Activated B cell treated with CpG ODN at 0.5 μM for 24 hours (primary cell): ENCODE data around the gene NF2. TPM values are rescaled to one million over a fixed set of nuclear protein-coding genes. Genes with fewer than 3 reads are reported as not detected.

Source experiments
- ATAC-seq: fragments of 200-7000 bp; cut with Tn5 transposase; one replicate; pipeline ENCODE4 v1.10.0; 2021; ENCODE audit warnings: low read depth, mild to moderate bottlenecking, moderate library complexity
- CTCF ChIA-PET: fragments of 350-600 bp; sonication (Branson Sonifier 250); formaldehyde crosslinking; loops from one replicate; lab custom pipeline; 2021; ENCODE audit warnings: antibody characterized with exemption; lab: Charles Lee
- POLR2A ChIA-PET: fragments of 350-600 bp; sonication (Branson Sonifier 250); formaldehyde crosslinking; loops from one replicate; lab custom pipeline; 2021; ENCODE audit warnings: antibody characterized with exemption; lab: Charles Lee
- DNase-seq: peaks from one replicate; pipeline ENCODE4 v3.0.0; 2022
- H3K27ac Mint-ChIP-seq: one replicate; pipeline ENCODE4 v1.8.0; 2020; ENCODE audit warnings: mixed read lengths
- H3K27me3 Mint-ChIP-seq: one replicate; pipeline ENCODE4 v1.8.0; 2021; ENCODE audit warnings: mixed read lengths
- H3K36me3 Mint-ChIP-seq: one replicate; pipeline ENCODE4 v1.8.0; 2021; ENCODE audit warnings: low read depth, mixed read lengths
- H3K4me1 Mint-ChIP-seq: one replicate; pipeline ENCODE4 v1.8.0; 2021; ENCODE audit warnings: mixed read lengths
- H3K4me3 Mint-ChIP-seq: one replicate; pipeline ENCODE4 v1.8.0; 2020; ENCODE audit warnings: mild to moderate bottlenecking, mixed read lengths
- H3K9me3 Mint-ChIP-seq: one replicate; pipeline ENCODE4 v1.8.0; 2020; ENCODE audit warnings: mixed read lengths
- CTCF ChIP-seq: fragments of 200-600 bp; IDR thresholded peaks from one replicate; pipeline ENCODE4 v1.8.0; 2022; ENCODE audit warnings: antibody characterized with exemption, mild to moderate bottlenecking
- intact Hi-C: fragments of 100-400 bp; cut with micrococcal nuclease; formaldehyde crosslinking; loops from one replicate; pipeline ENCODE4 v1.15.1; 2024
- total RNA-seq: library from RNA; stranded (reverse); gene quantifications from 2 replicates; pipeline ENCODE4 v1.2.3, GENCODE V29; 2022

The NF2 gene
- total RNA-seq, 1 donor from 2014 or later: 30.3 TPM

DNA sequence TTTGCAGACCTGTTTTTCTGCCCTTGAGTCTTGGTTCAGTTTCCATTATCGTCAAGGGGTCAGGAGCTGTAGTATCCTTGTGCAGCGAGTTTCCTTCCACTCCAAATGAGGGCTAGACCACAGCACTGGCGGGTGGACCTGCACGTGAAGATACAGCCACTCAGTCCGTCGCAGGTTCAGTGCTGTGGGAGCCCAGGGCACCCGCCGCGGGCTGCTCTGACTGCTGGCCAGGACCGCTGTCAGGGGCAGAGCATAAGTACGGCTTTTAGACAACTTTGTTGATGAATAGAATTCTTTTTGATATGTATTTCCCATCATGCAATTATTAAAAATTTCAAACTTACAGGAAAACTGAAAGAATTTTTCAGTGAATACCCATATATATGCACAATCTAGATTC lies 56.6 kb downstream of the NF2 start:
- Mint-ChIP-seq H3K27me3 (no peaks in the 10 kb centered on the region), H3K27ac (no peak overlapping the region), H3K4me1 (peaks cover 14% of the 10 kb centered on the region), H3K9me3 (no peaks in the 10 kb centered on the region), H3K4me3 (no peak overlapping the region), H3K36me3 (peaks cover 71% of the 10 kb centered on the region)
- TF ChIP-seq CTCF: no peak
- no peak for DNase-seq
- no peak for ATAC-seq
- ChIA-PET POLR2A (no interaction called here), CTCF (no interaction called here)
- intact Hi-C loops: no loop called here

GRCh38 chr22:29661336-29661735 lies 57.9 kb downstream of the NF2 start:
- Mint-ChIP-seq H3K36me3 (peaks cover 71% of the 10 kb centered on the region), H3K27me3 (no peaks in the 10 kb centered on the region), H3K9me3 (no peaks in the 10 kb centered on the region), H3K27ac (no peak overlapping the region), H3K4me3 (no peak overlapping the region), H3K4me1 (peaks cover 14% of the 10 kb centered on the region)
- ChIA-PET POLR2A (no interaction called here), CTCF (interaction anchor here (1.2 kb wide), 1 partner anchor 26 kb away, joined by 3 read pairs; no protein-coding TSS in a partner anchor)
- intact Hi-C loops: no loop called here
- TF ChIP-seq CTCF: no peak
- DNase-seq: no peak
- ATAC-seq: no peak

DNA sequence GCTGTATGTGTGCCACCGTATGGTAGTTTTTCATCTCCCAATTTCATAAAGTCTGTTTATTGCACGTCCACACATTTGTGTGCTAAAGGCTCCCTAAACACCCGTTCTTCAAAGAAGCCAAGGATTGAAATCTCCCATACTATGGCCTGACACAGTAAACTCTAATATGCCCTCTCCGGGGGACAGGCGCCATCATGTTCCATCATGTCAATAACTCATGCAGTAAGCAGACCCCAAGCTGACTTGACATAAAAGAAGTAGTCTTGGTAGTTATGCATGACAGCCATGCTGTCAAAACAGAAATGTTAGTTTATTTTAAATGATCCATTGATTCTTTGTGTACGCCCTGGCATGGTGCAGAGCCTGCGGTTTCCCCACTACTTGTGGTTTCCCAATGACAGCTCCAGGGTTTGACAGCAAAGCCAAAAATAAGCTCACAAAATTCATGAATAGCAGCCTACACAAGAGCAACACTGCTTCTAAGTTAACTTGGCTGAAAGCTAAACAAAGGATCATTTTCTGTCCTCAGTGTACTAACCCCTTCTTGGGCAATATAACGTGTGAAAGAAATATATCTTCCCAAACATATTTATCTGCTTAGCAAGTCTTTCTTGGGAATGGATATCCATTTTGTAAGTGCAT lies 59.9 kb downstream of the NF2 start:
- peaks cover 3% of the 10 kb centered on the region for H3K4me1 Mint-ChIP-seq
- ChIA-PET POLR2A (no interaction called here), CTCF (interaction anchor here (0.8 kb wide), 1 partner anchor 27 kb away, joined by 4 read pairs; no protein-coding TSS in a partner anchor)
- ATAC-seq (no peak), DNase-seq (no peak)
- intact Hi-C loops: no loop called here
- TF ChIP-seq CTCF: no peak
- peaks cover 72% of the 10 kb centered on the region for H3K36me3 Mint-ChIP-seq
- H3K9me3 Mint-ChIP-seq: no peaks in the 10 kb centered on the region
- no peak overlapping the region for H3K27ac Mint-ChIP-seq
- no peaks in the 10 kb centered on the region for H3K27me3 Mint-ChIP-seq
- no peak overlapping the region for H3K4me3 Mint-ChIP-seq

- H3K27me3 Mint-ChIP-seq: no peaks in the 10 kb centered on the region
- H3K4me3 Mint-ChIP-seq: no peak overlapping the region
- no peaks in the 10 kb centered on the region for H3K9me3 Mint-ChIP-seq
- TF ChIP-seq CTCF: no peak
- no peaks in the 10 kb centered on the region for H3K4me1 Mint-ChIP-seq
- ATAC-seq (no peak), DNase-seq (no peak)
- ChIA-PET CTCF (interaction anchor here (1.2 kb wide), 1 partner anchor 30 kb away, joined by 5 read pairs; no protein-coding TSS in a partner anchor), POLR2A (no interaction called here)
- intact Hi-C loops: no loop called here
- no peak overlapping the region for H3K27ac Mint-ChIP-seq
- H3K36me3 Mint-ChIP-seq: peaks cover 81% of the 10 kb centered on the region
These were observed 62.1 kb downstream of the NF2 start for GRCh38 chr22:29665486-29665885.

DNA sequence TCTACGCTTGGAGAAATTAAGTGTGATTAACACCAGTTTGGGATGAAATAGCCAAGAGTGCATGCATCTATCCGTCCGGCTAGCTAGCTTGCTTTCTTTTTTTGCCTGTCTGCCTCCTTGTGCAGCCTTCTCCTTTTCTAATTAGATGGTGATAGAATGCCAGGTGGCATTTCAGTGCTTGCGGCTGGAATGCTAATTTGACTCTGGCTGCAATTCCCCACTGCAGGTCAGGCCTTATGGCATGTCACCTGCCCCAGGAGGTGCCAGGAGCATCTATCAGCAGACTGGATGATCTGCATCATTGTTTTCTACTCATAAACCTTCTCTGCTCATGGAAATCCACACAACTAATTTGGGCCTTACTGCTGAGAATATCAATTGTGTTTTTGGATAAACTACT lies 65.2 kb downstream of the NF2 start:
- Mint-ChIP-seq H3K4me1 (no peaks in the 10 kb centered on the region), H3K9me3 (no peaks in the 10 kb centered on the region), H3K4me3 (no peak overlapping the region), H3K27ac (no peak overlapping the region), H3K27me3 (no peaks in the 10 kb centered on the region), H3K36me3 (peaks cover 79% of the 10 kb centered on the region)
- ChIA-PET CTCF (no interaction called here), POLR2A (no interaction called here)
- DNase-seq (no peak), ATAC-seq (no peak)
- intact Hi-C loops: no loop called here
- no peak for TF ChIP-seq CTCF
